A549 (cell line): ENCODE measurements around the gene RTN4RL1.

Experiments
- CTCF ChIP-seq: fragments of >200 bp; sonication (Bioruptor Twin); formaldehyde crosslinking; IDR thresholded peaks from 3 replicates; pipeline ENCODE4 v1.5.1; 2016
- E2F6 ChIP-seq: IDR thresholded peaks from 2 replicates; pipeline ENCODE4 v1.6.1; 2012; ENCODE audit warnings: low read depth, borderline replicate concordance
- JUN ChIP-seq, 2 experiments: fragments of >200 bp; sonication (Bioruptor Twin); formaldehyde crosslinking; IDR thresholded peaks; 2 replicates in 1 of 2; 3 replicates in 1 of 2; pipeline ENCODE4 v1.6.1; 2016 to 2017
- RCOR1 ChIP-seq: fragments of 150-350 bp; IDR thresholded peaks from 2 replicates; pipeline ENCODE4 v1.6.1; 2014; ENCODE audit warnings: antibody characterized with exemption, low read length, low read depth
- ZC3H11A ChIP-seq: fragments of 450-650 bp; IDR thresholded peaks from 2 replicates; pipeline ENCODE4 v1.6.1; 2014; ENCODE audit warnings: antibody characterized with exemption, mild to moderate bottlenecking

- TF ChIP-seq E2F6 (no peak), RCOR1 (no peak), ZC3H11A (no peak), CTCF (no peak), JUN (IDR thresholded peaks at IDR 0.05) (no peak)
Measured at GRCh38 chr17:1940810-1941185, 84.3 kb downstream of the RTN4RL1 start.
